Mucosa of rectum (tissue), 2 donors: ENCODE results near the gene DNAAF9.

Experiments used
- H3K27ac ChIP-seq, 2 donors: one replicate each; pipeline ENCODE4 v1.7.0; 2013; ENCODE audit warnings: inconsistent platforms in 2 of 2, low read depth in 2 of 2, low read length in 2 of 2
- H3K27me3 ChIP-seq, 2 donors: one replicate each; pipeline ENCODE4 v1.7.0; 2013; ENCODE audit warnings: low read length in 2 of 2; ENCODE audit not compliant: control insufficient read depth in 2 of 2, insufficient read depth in 2 of 2
- H3K36me3 ChIP-seq, 2 donors: one replicate each; pipeline ENCODE4 v1.7.0; 2013; ENCODE audit warnings: low read length in 2 of 2; ENCODE audit not compliant: control insufficient read depth in 2 of 2, insufficient read depth in 2 of 2
- H3K4me1 ChIP-seq, 2 donors: one replicate each; pipeline ENCODE4 v1.7.0; 2013; ENCODE audit warnings: low read length in 2 of 2, mild to moderate bottlenecking in 1 of 2; ENCODE audit not compliant: control insufficient read depth in 2 of 2, insufficient read depth in 2 of 2
- H3K4me3 ChIP-seq, 2 donors: one replicate each; pipeline ENCODE4 v1.7.0; 2013; ENCODE audit warnings: low read length in 2 of 2
- H3K9ac ChIP-seq, 2 donors: one replicate each; pipeline ENCODE4 v1.7.0; 2013; ENCODE audit warnings: low read length in 2 of 2, low read depth in 1 of 2, mild to moderate bottlenecking in 1 of 2
- H3K9me3 ChIP-seq, 2 donors: one replicate each; pipeline ENCODE4 v1.7.0; 2013; ENCODE audit warnings: low read length in 2 of 2; ENCODE audit not compliant: control insufficient read depth in 2 of 2
- donor health status: healthy.
- donor health status: Normal muscosa, but diverticular disease.

The DNAAF9 gene

DNA sequence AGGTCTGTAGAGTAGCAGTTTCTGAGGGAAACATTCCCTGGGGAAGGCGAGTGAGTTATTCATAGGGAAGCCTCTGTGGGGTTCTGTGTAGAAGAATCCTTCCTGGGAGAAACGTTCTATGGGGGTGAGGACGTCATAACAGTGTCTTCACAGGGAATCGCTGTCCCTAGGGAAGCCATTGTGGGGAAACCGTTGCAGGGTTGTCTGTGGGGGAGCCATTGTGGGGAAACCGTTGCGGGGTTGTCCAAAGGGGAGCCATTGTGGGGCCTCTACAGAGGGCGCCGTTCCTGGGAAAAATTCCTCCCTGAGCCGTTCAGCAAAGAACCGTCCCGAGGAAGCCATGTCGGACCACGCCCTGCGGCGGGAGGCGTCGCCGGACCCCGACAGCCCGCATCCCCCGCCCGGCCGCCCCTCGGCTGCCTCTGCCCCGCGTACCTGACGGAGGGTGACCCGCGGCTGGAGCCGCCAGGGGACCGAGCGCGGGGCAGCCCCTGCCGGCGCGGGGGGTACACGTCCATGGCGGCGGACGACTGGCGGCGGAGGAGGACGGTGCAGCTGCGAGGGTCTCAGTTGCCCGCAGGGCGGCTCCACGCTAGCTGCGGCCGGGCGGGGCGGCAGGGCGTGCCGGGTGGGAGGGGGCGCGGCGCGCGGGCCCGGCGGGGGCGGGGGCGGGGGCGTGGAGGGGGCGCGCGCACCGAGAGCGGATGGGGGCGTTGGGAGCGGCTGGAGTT, at the start of gene DNAAF9:
DNAAF9 (minus strand) TSS at position 630 of the 731 bp plus-strand sequence; CDS start at position 518, 112 bp downstream.
- no peaks in the 10 kb centered on the region for H3K36me3 ChIP-seq
- H3K9me3 ChIP-seq = no peaks in the 10 kb centered on the region
- peaks cover 4 to 9% of the 10 kb centered on the region in 2 donors for H3K4me1 ChIP-seq
- H3K27me3 ChIP-seq = peaks cover 14 to 15% of the 10 kb centered on the region in 2 donors
- peak within 1 kb of the TSS; percentile 70 to 87 for H3K27ac ChIP-seq
- H3K4me3 ChIP-seq = peak within 1 kb of the TSS; percentile 73 to 90
- H3K9ac ChIP-seq = peak within 1 kb of the TSS; percentile 62 to 76

DNA sequence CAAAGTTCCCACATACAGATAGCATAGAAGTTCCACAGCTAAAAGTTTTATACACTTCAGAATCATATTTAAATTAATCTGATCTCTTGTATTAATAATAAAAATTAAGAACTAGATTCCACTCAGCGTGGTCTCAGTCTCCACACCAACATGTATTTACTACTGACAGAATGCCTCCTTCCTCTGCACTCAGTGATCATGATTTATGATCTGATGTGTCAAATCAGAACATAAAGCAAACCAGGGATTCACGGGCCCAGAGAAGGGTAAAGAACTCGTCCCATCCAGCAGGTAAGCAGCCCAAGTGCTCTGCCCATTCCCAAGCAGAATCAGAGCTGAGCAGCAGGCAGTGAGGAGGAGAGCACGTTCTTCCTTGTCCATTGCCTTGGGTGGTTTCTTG, 49.2 kb upstream of the DNAAF9 start:
- Histone ChIP-seq H3K9me3 (no peaks in the 10 kb centered on the region), H3K4me3 (no peak overlapping the region), H3K4me1 (no peaks in the 10 kb centered on the region), H3K27ac (no peak overlapping the region), H3K9ac (no peak overlapping the region), H3K36me3 (no peaks in the 10 kb centered on the region), H3K27me3 (peaks cover 10 to 32% of the 10 kb centered on the region in 2 donors)

DNA sequence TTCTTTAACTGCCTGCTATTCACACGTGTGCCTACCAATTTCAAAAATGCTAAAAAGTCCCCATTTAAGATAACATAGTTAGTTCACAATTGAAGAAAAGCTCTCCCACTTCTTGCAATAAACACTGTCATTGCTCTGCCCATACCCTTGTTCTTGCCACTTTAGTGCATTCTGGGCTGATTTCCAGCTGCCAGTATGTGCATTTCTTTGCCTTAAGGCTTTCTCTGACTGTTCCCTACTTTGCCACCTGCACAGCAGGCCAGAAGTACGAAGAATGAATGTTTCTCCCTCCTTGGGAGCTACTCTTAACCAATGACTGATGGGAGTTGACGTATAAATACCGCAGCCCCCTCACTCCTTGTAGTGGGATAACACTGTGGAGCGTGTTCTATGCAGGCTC, 47.4 kb upstream of the DNAAF9 start:
- H3K4me3 ChIP-seq = no peak overlapping the region
- H3K9ac ChIP-seq = no peak overlapping the region
- no peaks in the 10 kb centered on the region for H3K9me3 ChIP-seq
- no peaks in the 10 kb centered on the region for H3K4me1 ChIP-seq
- H3K27me3 ChIP-seq = peaks cover 9 to 30% of the 10 kb centered on the region in 2 donors
- H3K27ac ChIP-seq = no peak overlapping the region
- no peaks in the 10 kb centered on the region for H3K36me3 ChIP-seq

DNA sequence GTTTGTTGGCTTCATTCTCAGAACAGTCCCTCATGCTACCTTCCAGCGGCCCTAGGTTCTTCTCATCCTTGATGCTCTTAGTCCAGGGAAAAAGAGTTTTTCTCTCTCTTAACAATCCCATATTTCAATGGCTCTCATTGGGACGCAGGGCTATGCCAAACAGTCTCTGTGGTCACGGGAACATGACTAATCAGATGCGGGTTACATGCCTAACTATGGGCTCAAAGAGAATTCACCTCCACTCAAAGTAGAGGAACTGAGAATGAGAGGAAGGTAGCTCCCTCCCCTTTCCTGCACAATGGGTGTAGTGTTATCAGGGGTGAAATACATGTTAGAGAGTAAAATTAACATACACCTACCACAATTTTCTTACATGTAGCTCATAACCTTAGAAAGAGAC, 45.2 kb upstream of the DNAAF9 start:
- Histone ChIP-seq H3K36me3 (no peaks in the 10 kb centered on the region), H3K9me3 (no peaks in the 10 kb centered on the region), H3K27me3 (peaks cover 9 to 30% of the 10 kb centered on the region in 2 donors), H3K27ac (no peak overlapping the region), H3K4me1 (no peaks in the 10 kb centered on the region), H3K9ac (no peak overlapping the region), H3K4me3 (no peak overlapping the region)

DNA sequence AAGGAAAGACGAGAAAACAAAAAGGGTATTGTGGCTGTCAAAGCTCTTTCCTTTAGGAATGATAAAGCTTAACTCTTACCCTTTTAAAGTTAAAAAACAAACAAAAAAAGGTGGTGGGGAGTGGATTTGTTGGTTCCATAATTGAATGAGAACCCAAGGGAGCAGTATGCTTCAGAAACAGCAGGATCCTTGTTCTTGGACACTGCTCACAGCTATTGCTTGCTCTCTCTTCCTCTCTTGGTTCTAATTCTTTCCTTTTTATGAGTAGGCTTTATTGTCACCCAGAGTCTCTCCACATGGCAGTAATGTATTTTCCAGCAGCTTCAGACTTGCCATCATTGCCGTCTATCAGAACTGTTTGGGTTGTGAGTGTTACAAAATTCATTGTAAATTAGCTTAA, 44.7 kb upstream of the DNAAF9 start:
- H3K36me3 ChIP-seq = no peaks in the 10 kb centered on the region
- no peaks in the 10 kb centered on the region for H3K9me3 ChIP-seq
- no peaks in the 10 kb centered on the region for H3K4me1 ChIP-seq
- no peak overlapping the region for H3K9ac ChIP-seq
- no peak overlapping the region for H3K4me3 ChIP-seq
- H3K27me3 ChIP-seq = peaks cover 5 to 35% of the 10 kb centered on the region in 2 donors
- no peak overlapping the region for H3K27ac ChIP-seq

DNA sequence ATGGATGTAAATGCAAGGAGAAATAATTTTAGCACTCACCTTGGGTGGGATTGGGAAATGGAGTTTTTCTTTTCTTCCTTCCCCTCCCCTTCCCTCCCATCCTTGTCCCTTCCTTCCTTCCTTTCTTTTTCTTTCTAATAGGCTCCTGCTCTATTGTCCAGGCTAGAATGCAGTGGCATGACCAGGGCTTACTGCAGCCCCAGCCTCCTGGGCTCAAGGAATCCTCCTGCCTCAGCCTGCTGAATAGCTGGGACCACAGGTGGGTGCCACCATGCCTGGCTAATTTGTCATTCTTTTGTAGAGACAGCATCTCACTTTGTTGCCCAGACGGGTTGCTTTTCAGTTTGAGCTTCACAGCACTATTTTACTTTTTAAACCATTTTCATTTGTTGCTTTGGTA, 41.9 kb upstream of the DNAAF9 start:
- Histone ChIP-seq H3K9ac (no peak overlapping the region), H3K27ac (no peak overlapping the region), H3K27me3 (peaks cover 7 to 47% of the 10 kb centered on the region in 2 donors), H3K4me1 (no peaks in the 10 kb centered on the region), H3K36me3 (no peaks in the 10 kb centered on the region), H3K4me3 (no peak overlapping the region), H3K9me3 (no peaks in the 10 kb centered on the region)

DNA sequence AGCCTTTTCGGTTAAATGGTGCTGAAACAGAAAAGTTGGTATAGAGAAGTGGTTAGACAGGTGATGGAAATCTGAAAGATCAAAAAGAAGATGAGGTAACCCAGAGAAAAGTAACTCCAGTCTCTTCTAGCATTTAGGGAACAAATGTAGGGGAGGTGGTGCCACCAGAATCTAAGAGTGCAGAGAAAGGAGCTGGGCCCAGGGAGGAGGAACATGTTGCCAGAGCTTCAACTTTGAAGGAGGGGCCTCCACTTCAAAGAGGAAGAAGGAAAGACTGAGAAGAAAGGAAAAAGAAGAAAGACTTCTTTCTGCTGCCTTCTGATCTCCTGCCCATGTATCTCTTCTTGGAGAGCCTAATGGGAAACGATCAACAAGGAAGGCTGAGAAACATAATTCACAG, 39.9 kb upstream of the DNAAF9 start:
- no peaks in the 10 kb centered on the region for H3K9me3 ChIP-seq

DNA sequence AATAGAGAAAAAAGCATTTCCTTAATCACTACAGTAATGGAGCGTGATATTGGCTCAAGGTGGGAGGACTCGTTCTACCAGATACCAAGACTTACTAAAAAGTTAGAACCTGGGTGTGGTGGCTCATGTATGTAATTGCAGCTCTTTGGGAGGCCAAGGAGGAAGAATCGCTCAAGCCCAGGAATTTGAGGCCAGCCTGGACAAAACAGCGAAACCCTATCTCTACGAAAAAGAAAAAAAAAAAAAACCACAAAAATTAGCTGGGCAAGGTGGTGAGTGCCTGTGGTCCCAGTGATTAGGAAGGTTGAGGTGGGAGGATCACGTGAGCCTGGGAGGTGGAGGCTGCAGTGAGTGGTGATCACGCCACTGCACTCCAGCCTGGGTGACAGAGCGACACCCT, 39.3 kb upstream of the DNAAF9 start:
- Histone ChIP-seq H3K4me1 (no peaks in the 10 kb centered on the region), H3K9ac (no peak overlapping the region), H3K27me3 (peaks cover 9 to 36% of the 10 kb centered on the region in 2 donors), H3K9me3 (no peaks in the 10 kb centered on the region), H3K36me3 (no peaks in the 10 kb centered on the region), H3K4me3 (no peak overlapping the region), H3K27ac (no peak overlapping the region)

More for the DNA sequence above, 39.9 kb upstream of the DNAAF9 start:
- no peaks in the 10 kb centered on the region for H3K4me1 ChIP-seq
- no peak overlapping the region for H3K4me3 ChIP-seq
- H3K9ac ChIP-seq = no peak overlapping the region
- peaks cover 9 to 39% of the 10 kb centered on the region in 2 donors for H3K27me3 ChIP-seq
- H3K36me3 ChIP-seq = no peaks in the 10 kb centered on the region
- H3K27ac ChIP-seq = no peak overlapping the region

DNA sequence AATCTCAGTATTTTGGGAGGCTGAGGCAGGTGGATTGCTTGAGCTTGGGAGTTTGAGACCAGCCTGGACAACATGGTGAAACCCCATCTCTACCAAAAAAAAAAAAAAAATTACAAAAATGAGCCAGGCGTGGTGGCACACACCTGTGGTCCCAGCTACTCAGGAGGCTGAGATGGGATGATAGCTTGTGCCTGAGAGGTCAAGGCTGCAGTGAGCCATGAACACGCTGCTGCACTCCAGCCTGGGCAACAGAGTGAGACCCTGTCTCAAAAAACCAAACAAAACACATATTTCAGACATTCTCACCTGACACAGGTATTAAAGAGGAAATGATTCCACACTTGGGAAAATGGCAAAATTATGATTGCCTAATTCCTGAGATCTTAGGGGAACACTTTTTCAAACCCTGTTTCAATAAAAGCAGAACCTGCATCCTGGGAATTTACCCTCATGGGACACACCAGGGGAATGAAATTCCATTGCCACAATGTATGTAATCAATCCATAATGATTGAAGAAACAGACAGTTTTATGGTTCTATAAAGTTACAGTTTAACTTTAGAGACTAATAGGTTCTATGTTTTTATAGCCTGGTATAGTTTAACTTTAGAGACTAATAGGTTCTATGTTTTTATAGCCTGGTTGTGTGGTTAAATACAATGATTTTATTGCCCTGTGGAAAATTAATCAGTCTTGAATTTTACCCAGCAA, 29.6 kb upstream of the DNAAF9 start:
- Histone ChIP-seq H3K36me3 (no peaks in the 10 kb centered on the region), H3K9me3 (no peaks in the 10 kb centered on the region), H3K27ac (no peak overlapping the region), H3K4me1 (peaks cover 0 to 2% of the 10 kb centered on the region in 2 donors), H3K27me3 (peaks cover 21 to 44% of the 10 kb centered on the region in 2 donors), H3K4me3 (no peak overlapping the region), H3K9ac (no peak overlapping the region)

DNA sequence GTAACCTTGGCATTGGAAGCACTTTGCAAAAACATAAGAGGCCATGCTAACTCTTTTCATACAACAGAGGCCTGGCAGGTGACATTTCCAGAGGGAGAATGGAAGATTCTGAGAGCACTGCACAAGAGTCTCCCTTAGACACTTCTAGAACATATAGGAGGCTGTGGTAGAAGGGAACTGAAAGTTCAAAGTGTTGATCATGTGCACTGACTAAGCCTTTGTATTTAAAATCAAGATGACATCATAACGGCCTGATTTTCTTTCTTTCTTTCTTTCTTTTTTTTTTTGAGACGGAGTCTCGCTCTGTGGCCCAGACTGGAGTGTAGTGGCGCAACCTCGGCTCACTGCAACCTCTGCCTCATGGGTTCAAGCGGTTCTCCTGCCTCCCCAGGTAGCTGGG, 26.8 kb upstream of the DNAAF9 start:
- Histone ChIP-seq H3K4me3 (no peak overlapping the region), H3K9me3 (no peaks in the 10 kb centered on the region), H3K36me3 (no peaks in the 10 kb centered on the region), H3K27ac (no peak overlapping the region), H3K9ac (no peak overlapping the region), H3K4me1 (peaks cover 0 to 2% of the 10 kb centered on the region in 2 donors), H3K27me3 (peaks cover 23 to 52% of the 10 kb centered on the region in 2 donors)
